Measurements from ENCODE around the gene TOR1AIP1. TPM values are rescaled to one million over a fixed set of nuclear protein-coding genes. Genes with fewer than 3 reads are reported as not detected.

TOR1AIP1 gene
- total RNA-seq, 1 donor from 2014 or later = 51.5 TPM

- peak; percentile 90 for DNase-seq (ENCODE audit: low spot score)
These were observed 338 bp upstream of the TOR1AIP1 start for GRCh38 chr1:179881642-179882252.

GRCh38 chr1:179883040-179883744, 1.1 kb downstream of the TOR1AIP1 start:
- peak; percentile 47 for DNase-seq (ENCODE audit: low spot score)

GRCh38 chr1:179883745-179884138, 1.7 kb downstream of the TOR1AIP1 start:
- no peak for DNase-seq (ENCODE audit: low spot score)

- DNase-seq (ENCODE audit: low spot score) = no peak
These were observed 6.0 kb downstream of the TOR1AIP1 start for GRCh38 chr1:179888071-179888470.

- no peak for DNase-seq (ENCODE audit: low spot score)
These were observed 7.5 kb downstream of the TOR1AIP1 start for GRCh38 chr1:179889589-179889988.

- no peak for DNase-seq (ENCODE audit: low spot score)
These were observed 28.8 kb downstream of the TOR1AIP1 start for GRCh38 chr1:179910934-179911333.

- no peak for DNase-seq (ENCODE audit: low spot score)
These were observed 29.7 kb downstream of the TOR1AIP1 start for GRCh38 chr1:179911812-179912211.

- no peak for DNase-seq (ENCODE audit: low spot score)
These were observed 35.7 kb downstream of the TOR1AIP1 start for GRCh38 chr1:179917601-179918429.

- DNase-seq (ENCODE audit: low spot score) = no peak
These were observed 39.4 kb downstream of the TOR1AIP1 start for GRCh38 chr1:179921472-179921871.

GRCh38 chr1:179921981-179922872, 40.1 kb downstream of the TOR1AIP1 start:
- no peak for DNase-seq (ENCODE audit: low spot score)

- no peak for DNase-seq (ENCODE audit: low spot score)
These were observed 40.9 kb downstream of the TOR1AIP1 start for GRCh38 chr1:179923029-179923428.

GRCh38 chr1:179924268-179924667, 42.2 kb downstream of the TOR1AIP1 start:
- DNase-seq (ENCODE audit: low spot score) = no peak

- DNase-seq (ENCODE audit: low spot score) = no peak
These were observed 43.2 kb downstream of the TOR1AIP1 start for GRCh38 chr1:179925302-179925701.

- DNase-seq (ENCODE audit: low spot score) = no peak
These were observed 44.1 kb downstream of the TOR1AIP1 start for GRCh38 chr1:179925922-179926849.

- no peak for DNase-seq (ENCODE audit: low spot score)
These were observed 44.7 kb downstream of the TOR1AIP1 start for GRCh38 chr1:179926850-179927205.

GRCh38 chr1:179929955-179930798, 48.1 kb downstream of the TOR1AIP1 start:
- DNase-seq (ENCODE audit: low spot score) = no peak

GRCh38 chr1:179930867-179931266, 48.8 kb downstream of the TOR1AIP1 start:
- DNase-seq (ENCODE audit: low spot score) = no peak

GRCh38 chr1:179933219-179933618, 51.1 kb downstream of the TOR1AIP1 start:
- DNase-seq (ENCODE audit: low spot score) = no peak

- DNase-seq (ENCODE audit: low spot score) = no peak
These were observed 53.9 kb downstream of the TOR1AIP1 start for GRCh38 chr1:179935909-179936496.
